ENCODE data around the gene MAPK10.

GRCh38 chr4:85966373-85966772, 393.5 kb downstream of the MAPK10 start:
- TF ChIP-seq CTCF (IDR thresholded peaks at IDR 0.05 in 2 of 3, conservative IDR thresholded peaks at IDR 0.05 in 1 of 3; ENCODE audit: insufficient read depth in 2 of 3, low read depth in 1 of 3, low read length in 3 of 3) (no peak), IRF1 (CRISPR knock-in tag; IDR thresholded peaks at IDR 0.05; ENCODE audit: borderline replicate concordance) (no peak), HSF4 (CRISPR knock-in tag; IDR thresholded peaks at IDR 0.05; ENCODE audit: borderline replicate concordance) (no peak), E2F4 (CRISPR knock-in tag; IDR thresholded peaks at IDR 0.05; ENCODE audit: low read depth) (no peak)
